ENCODE results near the gene SMYD4. TPM values are rescaled to one million over a fixed set of nuclear protein-coding genes. Genes with fewer than 3 reads are reported as not detected.
"Not testable (repeated sequence)": the region's sequence is repeated elsewhere in the genome, so short reads cannot be mapped to it uniquely, and the experiment has no call there.

Gene SMYD4
- total and polyA plus RNA-seq, 9 donors: 6.0 to 8.3 (median 6.9) TPM

- H3K27ac ChIP-seq (ENCODE audit: low read length); H3K4me3 ChIP-seq (ENCODE audit: low read length); H3K9me3 ChIP-seq (replicated peaks; ENCODE audit: control insufficient read depth, low read depth, low read length); H3K27me3 ChIP-seq (ENCODE audit: control insufficient read depth, insufficient read depth, low read length); DNase-seq; H3K4me1 ChIP-seq (ENCODE audit: control insufficient read depth, insufficient read depth, low read length): not testable (repeated sequence)
- peaks cover 69% of the 10 kb centered on the region for H3K36me3 ChIP-seq (ENCODE audit: control insufficient read depth, insufficient read depth, low read length)
- WGBS (ENCODE audit: insufficient coverage): 78% methylated on average over 9 of the region's 12 CpGs
Measured at GRCh38 chr17:1773000-1773695, 56.6 kb downstream of the SMYD4 start.

- Histone ChIP-seq H3K36me3 (ENCODE audit: control insufficient read depth, insufficient read depth, low read length) (peaks cover 49% of the 10 kb centered on the region), H3K27me3 (ENCODE audit: control insufficient read depth, insufficient read depth, low read length) (no peaks in the 10 kb centered on the region), H3K4me3 (ENCODE audit: low read length) (no peak overlapping the region), H3K27ac (ENCODE audit: low read length) (no peak overlapping the region), H3K9me3 (replicated peaks; ENCODE audit: control insufficient read depth, low read depth, low read length) (no peaks in the 10 kb centered on the region), H3K4me1 (ENCODE audit: control insufficient read depth, insufficient read depth, low read length) (peaks cover 27% of the 10 kb centered on the region)
- WGBS (ENCODE audit: insufficient coverage): 46% methylated on average over 20 of the region's 21 CpGs
- DNase-seq: no peak
Measured at GRCh38 chr17:1769822-1770477, 59.8 kb downstream of the SMYD4 start.

GRCh38 chr17:1767358-1767757 is 62.3 kb downstream of the SMYD4 start:
- WGBS (ENCODE audit: insufficient coverage): 90% methylated on average over 8 of the region's 12 CpGs
- H3K4me1 ChIP-seq (ENCODE audit: control insufficient read depth, insufficient read depth, low read length): peaks cover 45% of the 10 kb centered on the region
- H3K4me3 ChIP-seq (ENCODE audit: low read length): no peak overlapping the region
- peak overlapping the region; percentile 66 for H3K27ac ChIP-seq (ENCODE audit: low read length)
- no peak for DNase-seq
- no peaks in the 10 kb centered on the region for H3K27me3 ChIP-seq (ENCODE audit: control insufficient read depth, insufficient read depth, low read length)
- peaks cover 34% of the 10 kb centered on the region for H3K36me3 ChIP-seq (ENCODE audit: control insufficient read depth, insufficient read depth, low read length)
- H3K9me3 ChIP-seq (replicated peaks; ENCODE audit: control insufficient read depth, low read depth, low read length): no peaks in the 10 kb centered on the region

- Histone ChIP-seq H3K4me1 (ENCODE audit: control insufficient read depth, insufficient read depth, low read length) (peaks cover 53% of the 10 kb centered on the region), H3K36me3 (ENCODE audit: control insufficient read depth, insufficient read depth, low read length) (peaks cover 29% of the 10 kb centered on the region), H3K9me3 (replicated peaks; ENCODE audit: control insufficient read depth, low read depth, low read length) (no peaks in the 10 kb centered on the region), H3K27me3 (ENCODE audit: control insufficient read depth, insufficient read depth, low read length) (no peaks in the 10 kb centered on the region), H3K4me3 (ENCODE audit: low read length) (no peak overlapping the region), H3K27ac (ENCODE audit: low read length) (peak overlapping the region; percentile 66)
- WGBS (ENCODE audit: insufficient coverage): 69% methylated on average over 9 of the region's 21 CpGs
- no peak for DNase-seq
Measured at GRCh38 chr17:1766382-1767135, 63.1 kb downstream of the SMYD4 start.

GRCh38 chr17:1765576-1765975 is 64.1 kb downstream of the SMYD4 start:
- no peak overlapping the region for H3K27ac ChIP-seq (ENCODE audit: low read length)
- WGBS (ENCODE audit: insufficient coverage): no CpG with 5 or more reads among the region's 3 CpGs
- DNase-seq: no peak
- H3K4me3 ChIP-seq (ENCODE audit: low read length): no peak overlapping the region
- no peaks in the 10 kb centered on the region for H3K9me3 ChIP-seq (replicated peaks; ENCODE audit: control insufficient read depth, low read depth, low read length)
- peaks cover 55% of the 10 kb centered on the region for H3K4me1 ChIP-seq (ENCODE audit: control insufficient read depth, insufficient read depth, low read length)
- H3K36me3 ChIP-seq (ENCODE audit: control insufficient read depth, insufficient read depth, low read length): peaks cover 21% of the 10 kb centered on the region
- no peaks in the 10 kb centered on the region for H3K27me3 ChIP-seq (ENCODE audit: control insufficient read depth, insufficient read depth, low read length)

- DNase-seq; H3K9me3 ChIP-seq (replicated peaks; ENCODE audit: control insufficient read depth, low read depth, low read length); H3K4me3 ChIP-seq (ENCODE audit: low read length); H3K27me3 ChIP-seq (ENCODE audit: control insufficient read depth, insufficient read depth, low read length): not testable (repeated sequence)
- no CpG with 5 or more reads among the region's 7 CpGs for WGBS (ENCODE audit: insufficient coverage)
- peaks cover 15% of the 10 kb centered on the region for H3K36me3 ChIP-seq (ENCODE audit: control insufficient read depth, insufficient read depth, low read length)
- peaks cover 55% of the 10 kb centered on the region for H3K4me1 ChIP-seq (ENCODE audit: control insufficient read depth, insufficient read depth, low read length)
- peak overlapping the region; percentile 98 for H3K27ac ChIP-seq (ENCODE audit: low read length)
Measured at GRCh38 chr17:1764705-1765104, 65.0 kb downstream of the SMYD4 start.

GRCh38 chr17:1764284-1764683 is 65.4 kb downstream of the SMYD4 start:
- 0% methylated on average over 7 of the region's 11 CpGs for WGBS (ENCODE audit: insufficient coverage)

GRCh38 chr17:1762901-1763898 is 66.5 kb downstream of the SMYD4 start:
- peaks cover 55% of the 10 kb centered on the region for H3K4me1 ChIP-seq (ENCODE audit: control insufficient read depth, insufficient read depth, low read length)

More at GRCh38 chr17:1764284-1764683, 65.4 kb downstream of the SMYD4 start:
- Histone ChIP-seq H3K27ac (ENCODE audit: low read length) (peak overlapping the region; percentile 98), H3K4me1 (ENCODE audit: control insufficient read depth, insufficient read depth, low read length) (peaks cover 55% of the 10 kb centered on the region), H3K9me3 (replicated peaks; ENCODE audit: control insufficient read depth, low read depth, low read length) (no peaks in the 10 kb centered on the region), H3K27me3 (ENCODE audit: control insufficient read depth, insufficient read depth, low read length) (no peaks in the 10 kb centered on the region), H3K4me3 (ENCODE audit: low read length) (no peak overlapping the region), H3K36me3 (ENCODE audit: control insufficient read depth, insufficient read depth, low read length) (peaks cover 15% of the 10 kb centered on the region)
- DNase-seq: peak; percentile 90

GRCh38 chr17:1762233-1762900 is 67.3 kb downstream of the SMYD4 start:
- DNase-seq: peak; percentile 77
- Histone ChIP-seq H3K4me1 (ENCODE audit: control insufficient read depth, insufficient read depth, low read length) (peaks cover 50% of the 10 kb centered on the region), H3K27me3 (ENCODE audit: control insufficient read depth, insufficient read depth, low read length) (no peaks in the 10 kb centered on the region), H3K36me3 (ENCODE audit: control insufficient read depth, insufficient read depth, low read length) (peaks cover 5% of the 10 kb centered on the region), H3K9me3 (replicated peaks; ENCODE audit: control insufficient read depth, low read depth, low read length) (no peaks in the 10 kb centered on the region), H3K4me3 (ENCODE audit: low read length) (peak overlapping the region; percentile 78), H3K27ac (ENCODE audit: low read length) (peak overlapping the region; percentile 98)
- 11% methylated on average over 12 of the region's 21 CpGs for WGBS (ENCODE audit: insufficient coverage)

More at GRCh38 chr17:1762901-1763898, 66.5 kb downstream of the SMYD4 start:
- WGBS (ENCODE audit: insufficient coverage): 9% methylated on average over 8 of the region's 22 CpGs
- no peaks in the 10 kb centered on the region for H3K27me3 ChIP-seq (ENCODE audit: control insufficient read depth, insufficient read depth, low read length)
- H3K4me3 ChIP-seq (ENCODE audit: low read length): peak overlapping the region; percentile 78
- H3K36me3 ChIP-seq (ENCODE audit: control insufficient read depth, insufficient read depth, low read length): peaks cover 11% of the 10 kb centered on the region
- peak; percentile 92 for DNase-seq
- peak overlapping the region; percentile 98 for H3K27ac ChIP-seq (ENCODE audit: low read length)
- no peaks in the 10 kb centered on the region for H3K9me3 ChIP-seq (replicated peaks; ENCODE audit: control insufficient read depth, low read depth, low read length)
